HepG2 (cell line): ENCODE measurements around the gene TBL2. TPM values are rescaled to one million over a fixed set of nuclear protein-coding genes. Genes with fewer than 3 reads are reported as not detected.

Source experiments
- GABPA ChIP-seq, 2 experiments: IDR thresholded peaks; 2 replicates each; pipeline ENCODE4 v1.6.1; 2011 to 2016; ENCODE audit warnings: low read depth in 2 of 2, low read length in 1 of 2, missing biosample characterization in 1 of 2, missing genetic modification characterization in 1 of 2
- IKZF5 ChIP-seq: IDR thresholded peaks from 2 replicates; pipeline ENCODE4 v1.6.1; 2018; ENCODE audit warnings: missing genetic modification reagents, mild to moderate bottlenecking, missing compliant biosample characterization
- SP1 ChIP-seq, 2 experiments: fragments of 450-650 bp in 1 of 2; sonication (generic) in 1 of 2; formaldehyde crosslinking in 1 of 2; IDR thresholded peaks; 2 replicates each; pipeline versions ENCODE4 v1.4.0 to v1.6.1; 2016 to 2020; ENCODE audit warnings: missing genetic modification reagents in 1 of 2
- TCF7L2 ChIP-seq: IDR thresholded peaks from 2 replicates; pipeline ENCODE4 v1.6.1; 2011; ENCODE audit warnings: mild to moderate bottlenecking, low read depth, low read length, moderate library complexity
- ZC3H4 ChIP-seq: sonication (generic); formaldehyde crosslinking; IDR thresholded peaks from 2 replicates; pipeline ENCODE4 v1.4.0; 2020; ENCODE audit warnings: missing genetic modification reagents, borderline replicate concordance
- ZNF121 ChIP-seq: sonication (generic); formaldehyde crosslinking; IDR thresholded peaks from 2 replicates; pipeline ENCODE4 v1.5.0; 2020; ENCODE audit warnings: mild to moderate bottlenecking, missing genetic modification reagents
- ZNF232 ChIP-seq: sonication (generic); formaldehyde crosslinking; IDR thresholded peaks from 2 replicates; pipeline ENCODE4 v1.4.0; 2020; ENCODE audit warnings: missing genetic modification reagents, borderline replicate concordance
- ZNF441 ChIP-seq: sonication (generic); formaldehyde crosslinking; IDR thresholded peaks from 2 replicates; pipeline ENCODE4 v1.7.0; 2021; ENCODE audit warnings: missing genetic modification reagents, borderline replicate concordance
- ZNF558 ChIP-seq: sonication (generic); formaldehyde crosslinking; IDR thresholded peaks from 2 replicates; pipeline ENCODE4 v1.9.0; 2022; ENCODE audit warnings: mild to moderate bottlenecking, missing genetic modification reagents, borderline replicate concordance
- ZNF580 ChIP-seq: IDR thresholded peaks from 2 replicates; pipeline ENCODE4 v1.6.1; 2016; ENCODE audit warnings: low read depth, borderline replicate concordance
- ZNF589 ChIP-seq: sonication (generic); formaldehyde crosslinking; conservative IDR thresholded peaks from 2 replicates; pipeline ENCODE4 v1.8.0; 2022; ENCODE audit warnings: mild to moderate bottlenecking, moderate library complexity, missing genetic modification reagents
- ZNF607 ChIP-seq: sonication (generic); formaldehyde crosslinking; IDR thresholded peaks from 2 replicates; pipeline ENCODE4 v1.5.1; 2020; ENCODE audit warnings: missing genetic modification reagents, mild to moderate bottlenecking, borderline replicate concordance
- ZNF660 ChIP-seq: sonication (generic); formaldehyde crosslinking; IDR thresholded peaks from 2 replicates; pipeline ENCODE4 v1.5.1; 2020; ENCODE audit warnings: mild to moderate bottlenecking, low read depth, missing genetic modification reagents, borderline replicate concordance
- ZNF687 ChIP-seq: sonication (generic); formaldehyde crosslinking; IDR thresholded peaks from 2 replicates; pipeline ENCODE4 v1.5.1; 2020; ENCODE audit warnings: mild to moderate bottlenecking, missing genetic modification reagents, moderate library complexity
- ZNF746 ChIP-seq: sonication (generic); formaldehyde crosslinking; IDR thresholded peaks from 2 replicates; pipeline ENCODE4 v1.8.0; 2022; ENCODE audit warnings: mild to moderate bottlenecking, missing genetic modification reagents
- ZNF83 ChIP-seq: sonication (generic); formaldehyde crosslinking; IDR thresholded peaks from 2 replicates; pipeline ENCODE4 v1.4.0; 2020; ENCODE audit warnings: missing genetic modification reagents, mild to moderate bottlenecking, borderline replicate concordance
- ZSCAN22 ChIP-seq: sonication (generic); formaldehyde crosslinking; IDR thresholded peaks from 2 replicates; pipeline ENCODE4 v1.4.0; 2020; ENCODE audit warnings: mild to moderate bottlenecking, missing genetic modification reagents
- polyA plus RNA-seq, 8 experiments: library from polyadenylated mRNA; depleted of rRNA in 3 of 8; stranded (reverse) in 7 of 8; unstranded in 1 of 8; fragments of >200 nt; fragmentation: Illumina TruSeq in 4 of 8; extraction: Trizol in 4 of 8; gene quantifications; 2 replicates each; pipeline versions ENCODE4 v1.2.1 to v1.2.3, GENCODE V29; 2011 to 2016; ENCODE audit warnings: low read depth in 4 of 8, missing spikeins in 1 of 8, mixed read lengths in 1 of 8; ENCODE audit not compliant: insufficient read depth in 1 of 8
- total RNA-seq, 5 experiments: library from RNA; depleted of rRNA; stranded (reverse); fragments of >200 nt; fragmentation: Illumina TruSeq; extraction: Trizol; gene quantifications; 2 replicates each; pipeline ENCODE4 v1.2.3, GENCODE V29; 2016; ENCODE audit warnings: low read depth in 1 of 5
- TF ChIP-seq, protein P1 (sequence below): sonication (generic); formaldehyde crosslinking; IDR thresholded peaks from 2 replicates; pipeline ENCODE4 v1.4.0; 2020; ENCODE audit warnings: missing genetic modification reagents
- TF ChIP-seq, protein P2 (sequence below): IDR thresholded peaks from 2 replicates; pipeline ENCODE4 v1.6.1; 2016; ENCODE audit warnings: missing biosample characterization, missing genetic modification reagents, low read depth

Gene TBL2
- total and polyA plus RNA-seq, 2 of the 13 experiments (the other 11 are each of a cell fraction or from before 2014, with no cell fraction given): 43.4 to 47.2 TPM

- no peak for TF ChIP-seq ZC3H4 (CRISPR knock-in tag)
- no peak for TF ChIP-seq ZNF660
- TF ChIP-seq ZNF232 (CRISPR knock-in tag): no peak
- TF ChIP-seq, protein P1, sequence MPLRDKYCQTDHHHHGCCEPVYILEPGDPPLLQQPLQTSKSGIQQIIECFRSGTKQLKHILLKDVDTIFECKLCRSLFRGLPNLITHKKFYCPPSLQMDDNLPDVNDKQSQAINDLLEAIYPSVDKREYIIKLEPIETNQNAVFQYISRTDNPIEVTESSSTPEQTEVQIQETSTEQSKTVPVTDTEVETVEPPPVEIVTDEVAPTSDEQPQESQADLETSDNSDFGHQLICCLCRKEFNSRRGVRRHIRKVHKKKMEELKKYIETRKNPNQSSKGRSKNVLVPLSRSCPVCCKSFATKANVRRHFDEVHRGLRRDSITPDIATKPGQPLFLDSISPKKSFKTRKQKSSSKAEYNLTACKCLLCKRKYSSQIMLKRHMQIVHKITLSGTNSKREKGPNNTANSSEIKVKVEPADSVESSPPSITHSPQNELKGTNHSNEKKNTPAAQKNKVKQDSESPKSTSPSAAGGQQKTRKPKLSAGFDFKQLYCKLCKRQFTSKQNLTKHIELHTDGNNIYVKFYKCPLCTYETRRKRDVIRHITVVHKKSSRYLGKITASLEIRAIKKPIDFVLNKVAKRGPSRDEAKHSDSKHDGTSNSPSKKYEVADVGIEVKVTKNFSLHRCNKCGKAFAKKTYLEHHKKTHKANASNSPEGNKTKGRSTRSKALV (CRISPR knock-in tag): no peak
- TF ChIP-seq ZNF589 (CRISPR knock-in tag): no peak
- TF ChIP-seq ZNF580 (CRISPR knock-in tag): no peak
- no peak for TF ChIP-seq TCF7L2
- TF ChIP-seq ZNF83 (CRISPR knock-in tag): no peak
- no peak for TF ChIP-seq SP1 (IDR thresholded peaks at IDR 0.05)
- no peak for TF ChIP-seq SP1 (CRISPR knock-in tag; IDR thresholded peaks at IDR 0.05)
- TF ChIP-seq ZNF558 (CRISPR knock-in tag): no peak
- TF ChIP-seq GABPA (IDR thresholded peaks at IDR 0.05; ENCODE audit: low read depth, low read length): no peak
- no peak for TF ChIP-seq GABPA (CRISPR knock-in tag; IDR thresholded peaks at IDR 0.05; ENCODE audit: low read depth)
- TF ChIP-seq ZNF121 (CRISPR knock-in tag): no peak
- 0 out of 2 replicates have a peak, but pooled peaks have one; percentile 25 for TF ChIP-seq ZNF746
- no peak for TF ChIP-seq IKZF5 (CRISPR knock-in tag)
- peak; percentile 45 for TF ChIP-seq ZNF687
- TF ChIP-seq ZSCAN22 (CRISPR knock-in tag): no peak
- no peak for TF ChIP-seq ZNF607 (CRISPR knock-in tag)
- TF ChIP-seq, protein P2, sequence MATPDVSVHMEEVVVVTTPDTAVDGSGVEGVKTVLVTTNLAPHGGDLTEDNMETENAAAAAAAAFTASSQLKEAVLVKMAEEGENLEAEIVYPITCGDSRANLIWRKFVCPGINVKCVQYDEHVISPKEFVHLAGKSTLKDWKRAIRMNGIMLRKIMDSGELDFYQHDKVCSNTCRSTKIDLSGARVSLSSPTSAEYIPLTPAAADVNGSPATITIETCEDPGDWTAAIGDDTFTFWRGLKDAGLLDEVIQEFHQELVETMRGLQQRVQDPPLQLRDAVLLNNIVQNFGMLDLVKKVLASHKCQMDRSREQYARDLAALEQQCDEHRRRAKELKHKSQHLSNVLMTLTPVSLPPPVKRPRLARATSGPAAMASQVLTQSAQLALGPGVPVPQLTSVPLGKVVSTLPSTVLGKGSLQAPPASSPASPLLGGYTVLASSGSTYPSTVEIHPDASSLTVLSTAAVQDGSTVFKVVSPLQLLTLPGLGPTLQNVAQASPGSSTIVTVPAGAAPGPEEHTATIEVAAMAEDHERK (CRISPR knock-in tag): no peak
- TF ChIP-seq ZNF441 (CRISPR knock-in tag): peak; percentile 16; the same call in 1 of the 2 replicates
Measured at GRCh38 chr7:73613954-73614735, 35.8 kb upstream of the TBL2 start (continued).
